A673 (cell line): ENCODE results near the gene PCIF1. TPM values are rescaled to one million over a fixed set of nuclear protein-coding genes. Genes with fewer than 3 reads are reported as not detected.

ENCODE experiments used
- BruUV-seq: library from RNA; stranded (reverse); fragments of 400-500 nt; replicated peaks from 2 replicates; lab custom pipeline; 2021; lab: Mats Ljungman, UMichigan
- CTCF ChIA-PET: fragments of 300-600 bp; sonication (Branson Sonifier 250); formaldehyde crosslinking; loops from one replicate; lab custom pipeline; 2022; ENCODE audit warnings: antibody characterized with exemption; lab: Charles Lee
- POLR2A ChIA-PET: fragments of 300-600 bp; sonication (Branson Sonifier 250); formaldehyde crosslinking; loops from one replicate; lab custom pipeline; 2022; ENCODE audit warnings: antibody characterized with exemption; ENCODE audit not compliant: low non-redundant PET; lab: Charles Lee
- DNase-seq: peaks from one replicate; pipeline ENCODE4 v3.0.0-alpha.2; 2015; ENCODE audit warnings: low spot score
- H3K27ac ChIP-seq: fragments of 200-600 bp; sonication (generic); 2 replicates; pipeline ENCODE4 v1.5.1; 2016; ENCODE audit warnings: mixed run types, low read depth, mild to moderate bottlenecking, mixed read lengths, antibody characterized with exemption, low read length; ENCODE audit not compliant: poor library complexity, severe bottlenecking
- H3K27me3 ChIP-seq: fragments of 200-600 bp; sonication (generic); replicated peaks from 2 replicates; pipeline ENCODE4 v1.6.1; 2017; ENCODE audit warnings: mixed run types, low read depth, mild to moderate bottlenecking, mixed read lengths, antibody characterized with exemption, low read length; ENCODE audit not compliant: insufficient read depth, poor library complexity
- H3K36me3 ChIP-seq: fragments of 200-600 bp; sonication (generic); 2 replicates; pipeline ENCODE4 v1.6.1; 2016; ENCODE audit warnings: mixed run types, mild to moderate bottlenecking, mixed read lengths, antibody characterized with exemption, low read length; ENCODE audit not compliant: insufficient read depth, poor library complexity, severe bottlenecking
- H3K4me1 ChIP-seq: fragments of 200-600 bp; sonication (generic); 2 replicates; pipeline ENCODE4 v1.6.1; 2017; ENCODE audit warnings: mixed run types, mild to moderate bottlenecking, mixed read lengths, antibody characterized with exemption, low read length; ENCODE audit not compliant: insufficient read depth, poor library complexity, severe bottlenecking
- H3K4me3 ChIP-seq: fragments of 200-600 bp; sonication (generic); 2 replicates; pipeline ENCODE4 v1.5.1; 2016; ENCODE audit warnings: low read depth, mixed run types, mild to moderate bottlenecking, mixed read lengths, low read length; ENCODE audit not compliant: poor library complexity, severe bottlenecking
- H3K9me3 ChIP-seq: fragments of 200-600 bp; sonication (generic); 2 replicates; pipeline ENCODE4 v1.6.1; 2016; ENCODE audit warnings: mixed run types, low read depth, mild to moderate bottlenecking, mixed read lengths, antibody characterized with exemption, low read length; ENCODE audit not compliant: poor library complexity, severe bottlenecking
- CTCF ChIP-seq: fragments of 300-800, 200-600 bp; sonication (generic); conservative IDR thresholded peaks from 2 replicates; pipeline ENCODE4 v1.5.1; 2017; ENCODE audit warnings: low read depth, mild to moderate bottlenecking, antibody characterized with exemption, low read length, moderate library complexity, mixed read lengths
- EZH2 ChIP-seq: fragments of 200-600 bp; sonication (generic); IDR thresholded peaks from 2 replicates; pipeline ENCODE4 v1.6.1; 2017; ENCODE audit warnings: borderline replicate concordance, low read depth, mild to moderate bottlenecking, mixed read lengths, antibody characterized with exemption, low read length; ENCODE audit not compliant: poor library complexity, severe bottlenecking
- intact Hi-C: fragments of 100-400 bp; cut with micrococcal nuclease; formaldehyde crosslinking; loops from one replicate; pipeline ENCODE4 v1.10.0; 2022; ENCODE audit not compliant: unreplicated experiment
- total RNA-seq: library from RNA; stranded (reverse); gene quantifications from 2 replicates; pipeline ENCODE4 v1.2.3, GENCODE V29; 2021

PCIF1 gene
- total RNA-seq, 1 experiment from 2014 or later: 47.5 TPM

- Histone ChIP-seq H3K4me3 (no peak overlapping the region), H3K36me3 (no peaks in the 10 kb centered on the region), H3K4me1 (no peaks in the 10 kb centered on the region), H3K9me3 (no peaks in the 10 kb centered on the region), H3K27me3 (no peaks in the 10 kb centered on the region), H3K27ac (peak overlapping the region; percentile 14)
- TF ChIP-seq CTCF (no peak), EZH2 (no peak)
- intact Hi-C loops: no loop called here
- DNase-seq: peak; percentile 54
- ChIA-PET POLR2A (no interaction called here), CTCF (no interaction called here)
- BruUV-seq: no TSS peak
Measured at GRCh38 chr20:45924391-45925261, 9.9 kb upstream of the PCIF1 start.

GRCh38 chr20:45925821-45926506 lies 8.5 kb upstream of the PCIF1 start:
- intact Hi-C loops: no loop called here
- Histone ChIP-seq H3K4me1 (no peaks in the 10 kb centered on the region), H3K4me3 (no peak overlapping the region), H3K36me3 (no peaks in the 10 kb centered on the region), H3K27ac (peak overlapping the region; percentile 16), H3K27me3 (no peaks in the 10 kb centered on the region), H3K9me3 (no peaks in the 10 kb centered on the region)
- ChIA-PET POLR2A (no interaction called here), CTCF (no interaction called here)
- BruUV-seq: no TSS peak
- TF ChIP-seq CTCF (no peak), EZH2 (no peak)
- DNase-seq: no peak

- no TSS peak for BruUV-seq
- POLR2A ChIA-PET: interaction anchor here (0.6 kb wide), 1 partner anchor 34 kb away, joined by 15 read pairs; no protein-coding TSS in a partner anchor
- Histone ChIP-seq H3K4me1 (no peaks in the 10 kb centered on the region), H3K4me3 (no peak overlapping the region), H3K27me3 (no peaks in the 10 kb centered on the region), H3K36me3 (no peaks in the 10 kb centered on the region), H3K9me3 (no peaks in the 10 kb centered on the region), H3K27ac (no peak overlapping the region)
- intact Hi-C loops: no loop called here
- CTCF ChIA-PET: no interaction called here
- TF ChIP-seq EZH2: no peak
- no peak for TF ChIP-seq CTCF
- no peak for DNase-seq
Measured at GRCh38 chr20:45926731-45927070, 7.8 kb upstream of the PCIF1 start.
